Measurements from ENCODE around the gene ZBTB17.

ZBTB17 gene

DNA sequence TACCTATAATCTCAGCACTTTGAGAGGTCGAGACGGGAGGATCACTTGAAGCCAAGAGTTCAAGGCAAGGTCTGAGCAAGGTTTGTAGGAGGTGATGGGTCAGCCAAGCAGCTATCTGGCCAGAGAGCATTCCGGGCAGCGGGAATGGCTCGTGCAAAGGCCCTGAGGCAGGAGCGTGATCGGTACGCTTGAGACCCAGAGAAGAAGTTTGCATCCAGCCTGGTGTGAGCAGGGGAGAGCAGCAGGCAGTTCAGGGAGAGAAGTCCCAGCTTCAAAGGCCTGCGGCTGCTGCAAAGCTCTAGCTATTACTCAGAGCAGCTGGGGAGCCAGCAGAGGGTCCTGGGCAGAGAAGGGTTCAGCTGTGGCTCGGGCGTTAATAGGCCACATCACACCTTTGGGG lies 23.0 kb upstream of the ZBTB17 start:
- no peak overlapping the region for H3K4me3 ChIP-seq (ENCODE audit: low read length, poor library complexity, severe bottlenecking)
- no peaks in the 10 kb centered on the region for H4K20me1 ChIP-seq (ENCODE audit: insufficient read depth, low read length, poor library complexity, severe bottlenecking)
- H3K9me3 ChIP-seq (ENCODE audit: insufficient read depth, low read depth, low read length): no peaks in the 10 kb centered on the region
- no peaks in the 10 kb centered on the region for H3F3A ChIP-seq (ENCODE audit: low read depth)
- no peaks in the 10 kb centered on the region for H3K27me3 ChIP-seq (ENCODE audit: insufficient read depth, low read length, poor library complexity, severe bottlenecking)
- H3K79me2 ChIP-seq (ENCODE audit: insufficient read depth, low read length): no peaks in the 10 kb centered on the region
- no peak overlapping the region for H2AFZ ChIP-seq (ENCODE audit: low read length)
- H3K4me1 ChIP-seq (ENCODE audit: insufficient read depth, low read length, poor library complexity, severe bottlenecking): no peaks in the 10 kb centered on the region
- H3K9me2 ChIP-seq (replicated peaks; ENCODE audit: low read depth, low read length): no peaks in the 10 kb centered on the region
- TF ChIP-seq EZH2phosphoT487 (IDR thresholded peaks at IDR 0.05; ENCODE audit: borderline replicate concordance): no peak
- TF ChIP-seq, protein P1, sequence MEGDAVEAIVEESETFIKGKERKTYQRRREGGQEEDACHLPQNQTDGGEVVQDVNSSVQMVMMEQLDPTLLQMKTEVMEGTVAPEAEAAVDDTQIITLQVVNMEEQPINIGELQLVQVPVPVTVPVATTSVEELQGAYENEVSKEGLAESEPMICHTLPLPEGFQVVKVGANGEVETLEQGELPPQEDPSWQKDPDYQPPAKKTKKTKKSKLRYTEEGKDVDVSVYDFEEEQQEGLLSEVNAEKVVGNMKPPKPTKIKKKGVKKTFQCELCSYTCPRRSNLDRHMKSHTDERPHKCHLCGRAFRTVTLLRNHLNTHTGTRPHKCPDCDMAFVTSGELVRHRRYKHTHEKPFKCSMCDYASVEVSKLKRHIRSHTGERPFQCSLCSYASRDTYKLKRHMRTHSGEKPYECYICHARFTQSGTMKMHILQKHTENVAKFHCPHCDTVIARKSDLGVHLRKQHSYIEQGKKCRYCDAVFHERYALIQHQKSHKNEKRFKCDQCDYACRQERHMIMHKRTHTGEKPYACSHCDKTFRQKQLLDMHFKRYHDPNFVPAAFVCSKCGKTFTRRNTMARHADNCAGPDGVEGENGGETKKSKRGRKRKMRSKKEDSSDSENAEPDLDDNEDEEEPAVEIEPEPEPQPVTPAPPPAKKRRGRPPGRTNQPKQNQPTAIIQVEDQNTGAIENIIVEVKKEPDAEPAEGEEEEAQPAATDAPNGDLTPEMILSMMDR (conservative IDR thresholded peaks at IDR 0.05; ENCODE audit: low read length): no peak
- no peaks in the 10 kb centered on the region for H3K36me3 ChIP-seq (ENCODE audit: insufficient read depth, low read length)
- H3K4me2 ChIP-seq (ENCODE audit: low read depth, low read length, poor library complexity, severe bottlenecking): no peak overlapping the region
- H3K9ac ChIP-seq (ENCODE audit: low read depth, low read length, poor library complexity, severe bottlenecking): no peak overlapping the region

DNA sequence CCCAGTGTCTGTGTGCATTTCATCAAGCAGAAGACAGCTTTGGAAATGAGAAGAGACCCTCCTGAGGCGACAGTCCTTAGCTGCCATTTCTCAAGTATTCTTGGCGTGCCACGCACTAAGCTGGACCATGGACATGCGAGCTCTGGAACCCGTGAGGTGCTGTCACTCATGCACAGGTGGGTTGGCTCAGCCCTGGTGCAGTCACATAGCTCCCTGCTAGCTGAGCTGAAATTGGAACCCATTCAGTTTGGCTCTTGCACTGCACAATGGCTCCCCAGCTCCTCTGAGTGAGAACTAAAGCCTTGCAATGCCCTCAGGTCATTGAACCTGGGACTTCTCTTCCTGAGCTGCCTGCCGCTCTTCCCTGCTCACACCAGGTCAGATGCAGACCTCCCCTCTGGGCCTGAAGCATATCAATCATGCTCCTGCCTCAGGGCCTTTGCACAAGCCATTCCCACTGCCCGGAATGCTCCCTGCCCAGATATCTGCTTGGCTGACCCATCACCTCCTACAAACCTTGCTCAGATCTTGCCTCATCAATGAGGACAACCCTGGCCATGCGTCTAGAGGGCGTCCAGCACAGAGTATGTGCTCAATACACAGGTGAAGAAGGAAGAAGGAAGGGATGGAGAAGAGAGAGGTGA lies 21.9 kb upstream of the ZBTB17 start:
- Histone ChIP-seq H3F3A (ENCODE audit: low read depth) (no peaks in the 10 kb centered on the region), H3K9ac (ENCODE audit: low read depth, low read length, poor library complexity, severe bottlenecking) (no peak overlapping the region), H3K27me3 (ENCODE audit: insufficient read depth, low read length, poor library complexity, severe bottlenecking) (no peaks in the 10 kb centered on the region), H3K9me3 (ENCODE audit: insufficient read depth, low read depth, low read length) (no peaks in the 10 kb centered on the region), H3K4me2 (ENCODE audit: low read depth, low read length, poor library complexity, severe bottlenecking) (no peak overlapping the region), H3K4me3 (ENCODE audit: low read length, poor library complexity, severe bottlenecking) (no peak overlapping the region), H2AFZ (ENCODE audit: low read length) (no peak overlapping the region), H3K9me2 (replicated peaks; ENCODE audit: low read depth, low read length) (no peaks in the 10 kb centered on the region), H3K4me1 (ENCODE audit: insufficient read depth, low read length, poor library complexity, severe bottlenecking) (no peaks in the 10 kb centered on the region), H4K20me1 (ENCODE audit: insufficient read depth, low read length, poor library complexity, severe bottlenecking) (no peaks in the 10 kb centered on the region), H3K36me3 (ENCODE audit: insufficient read depth, low read length) (no peaks in the 10 kb centered on the region), H3K79me2 (ENCODE audit: insufficient read depth, low read length) (no peaks in the 10 kb centered on the region)
- no peak for TF ChIP-seq EZH2phosphoT487 (IDR thresholded peaks at IDR 0.05; ENCODE audit: borderline replicate concordance)
- TF ChIP-seq, protein P1 (conservative IDR thresholded peaks at IDR 0.05; ENCODE audit: low read length): no peak

DNA sequence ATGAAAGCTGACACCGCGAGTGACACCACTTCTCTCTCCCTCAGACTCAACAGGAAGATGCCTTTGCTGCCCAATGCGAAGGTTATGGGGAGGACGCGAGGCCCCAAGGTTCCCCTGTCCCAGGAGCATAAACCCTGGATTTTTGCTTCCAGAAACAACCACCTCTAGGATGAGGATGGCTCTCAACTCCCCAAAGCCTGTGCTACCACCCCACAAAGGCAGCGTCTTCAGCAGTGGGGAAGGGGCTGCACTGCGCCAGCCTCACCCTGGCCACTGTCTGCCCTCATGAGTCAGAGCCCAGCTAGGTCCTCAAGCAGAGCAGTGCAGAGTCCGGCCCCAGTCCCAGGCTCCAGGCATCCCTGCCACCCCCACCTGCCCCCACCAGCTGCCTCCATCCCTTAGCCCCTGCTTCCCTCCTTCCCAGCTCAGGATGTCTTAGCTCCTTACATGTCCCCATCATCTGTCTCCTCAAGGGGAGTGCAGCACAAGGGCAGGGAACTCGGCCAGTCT lies 21.2 kb upstream of the ZBTB17 start:
- Histone ChIP-seq H3K79me2 (ENCODE audit: insufficient read depth, low read length) (no peaks in the 10 kb centered on the region), H3K4me2 (ENCODE audit: low read depth, low read length, poor library complexity, severe bottlenecking) (no peak overlapping the region), H3F3A (ENCODE audit: low read depth) (no peaks in the 10 kb centered on the region), H3K9me2 (replicated peaks; ENCODE audit: low read depth, low read length) (no peaks in the 10 kb centered on the region), H3K4me3 (ENCODE audit: low read length, poor library complexity, severe bottlenecking) (no peak overlapping the region), H3K4me1 (ENCODE audit: insufficient read depth, low read length, poor library complexity, severe bottlenecking) (no peaks in the 10 kb centered on the region), H3K36me3 (ENCODE audit: insufficient read depth, low read length) (no peaks in the 10 kb centered on the region), H4K20me1 (ENCODE audit: insufficient read depth, low read length, poor library complexity, severe bottlenecking) (no peaks in the 10 kb centered on the region), H2AFZ (ENCODE audit: low read length) (no peak overlapping the region), H3K27me3 (ENCODE audit: insufficient read depth, low read length, poor library complexity, severe bottlenecking) (no peaks in the 10 kb centered on the region), H3K9ac (ENCODE audit: low read depth, low read length, poor library complexity, severe bottlenecking) (no peak overlapping the region), H3K9me3 (ENCODE audit: insufficient read depth, low read depth, low read length) (no peaks in the 10 kb centered on the region)
- no peak for TF ChIP-seq EZH2phosphoT487 (IDR thresholded peaks at IDR 0.05; ENCODE audit: borderline replicate concordance)
- TF ChIP-seq, protein P1 (conservative IDR thresholded peaks at IDR 0.05; ENCODE audit: low read length): no peak

All from Loucy (cell line).